CD4-positive, alpha-beta T cell treated with Interleukin-6 at 100 ng/mL for 8 hours (primary cell): ENCODE data around the gene BAHCC1.

Experiments
- DNase-seq: peaks from one replicate; pipeline ENCODE4 v3.0.0-alpha.2; 2020; ENCODE audit warnings: mixed read lengths, low spot score

The BAHCC1 gene

GRCh38 chr17:81443269-81443668 is 48.0 kb downstream of the BAHCC1 start:
- no peak for DNase-seq

DNA sequence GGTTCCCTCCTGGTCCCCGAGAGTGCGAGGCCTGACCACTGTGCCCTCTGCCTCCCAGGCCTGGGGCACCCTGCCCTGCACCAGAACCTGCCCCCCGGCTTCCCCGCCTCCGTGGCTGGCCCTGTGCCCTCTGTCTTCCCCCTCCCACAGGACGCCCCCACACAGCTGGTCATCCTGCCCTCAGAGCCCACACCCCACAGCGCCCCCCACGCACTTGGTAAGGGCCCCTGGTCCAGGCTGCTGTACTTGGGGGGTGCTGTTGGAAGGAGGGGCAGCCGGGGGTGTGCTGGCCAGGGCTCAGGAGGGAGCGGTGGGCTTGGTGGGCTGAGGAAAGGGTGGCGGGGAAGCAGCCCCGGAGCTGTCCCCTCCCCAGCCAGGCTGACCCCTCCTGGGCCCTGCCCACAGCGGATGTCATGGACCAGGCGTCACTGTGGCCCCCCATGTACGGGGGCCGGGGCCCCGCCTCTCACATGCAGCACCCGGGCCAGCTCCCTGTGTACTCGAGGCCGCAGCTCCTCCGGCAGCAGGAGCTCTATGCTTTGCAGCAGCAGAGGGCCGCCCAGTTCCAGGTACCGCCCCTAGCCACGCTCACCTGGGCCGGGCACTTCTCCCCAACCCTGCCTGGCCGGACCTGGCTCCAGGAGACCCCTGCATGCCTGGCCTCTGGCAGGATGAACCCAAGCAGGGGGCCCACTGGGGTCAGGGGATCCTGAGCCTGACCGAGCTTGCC is 49.5 kb downstream of the BAHCC1 start:
- DNase-seq = no peak

GRCh38 chr17:81445642-81446503 is 50.6 kb downstream of the BAHCC1 start:
- no peak for DNase-seq

DNA sequence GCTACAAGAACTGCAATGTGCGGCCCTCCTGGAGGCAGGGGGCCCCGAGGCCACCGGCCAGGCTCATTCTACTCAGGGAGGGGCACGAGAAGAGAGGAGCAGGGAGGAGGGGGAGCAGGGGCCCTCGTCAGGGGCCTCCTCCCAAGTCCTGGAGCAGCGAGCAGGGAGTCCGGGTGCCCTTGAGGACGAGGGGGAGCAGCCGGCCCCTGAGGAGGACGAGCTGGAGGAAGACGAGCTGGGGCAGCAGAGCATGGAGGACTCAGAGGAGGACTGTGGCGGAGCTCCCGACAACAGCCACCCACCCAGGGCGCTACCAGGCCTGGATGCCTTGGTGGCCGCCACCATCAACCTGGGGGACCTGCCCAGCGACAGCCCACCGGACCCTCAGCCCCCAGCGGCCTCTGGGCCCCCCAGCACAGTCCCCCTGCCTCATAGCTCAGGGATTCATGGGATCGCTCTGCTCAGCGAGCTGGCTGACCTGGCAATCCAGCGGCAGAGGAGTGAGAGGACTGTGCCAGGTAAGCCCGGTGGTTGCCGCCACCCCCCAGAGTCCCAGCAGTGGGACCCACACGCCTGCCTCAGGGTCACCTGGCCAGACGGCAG is 52.2 kb downstream of the BAHCC1 start:
- no peak for DNase-seq

- DNase-seq = no peak
Observed at GRCh38 chr17:81448442-81448841, 53.2 kb downstream of the BAHCC1 start.

- no peak for DNase-seq
Observed at GRCh38 chr17:81448950-81449349, 53.7 kb downstream of the BAHCC1 start.

GRCh38 chr17:81449351-81449750 is 54.1 kb downstream of the BAHCC1 start:
- DNase-seq = no peak

- DNase-seq = no peak
Observed at GRCh38 chr17:81451823-81452222, 56.6 kb downstream of the BAHCC1 start.

DNA sequence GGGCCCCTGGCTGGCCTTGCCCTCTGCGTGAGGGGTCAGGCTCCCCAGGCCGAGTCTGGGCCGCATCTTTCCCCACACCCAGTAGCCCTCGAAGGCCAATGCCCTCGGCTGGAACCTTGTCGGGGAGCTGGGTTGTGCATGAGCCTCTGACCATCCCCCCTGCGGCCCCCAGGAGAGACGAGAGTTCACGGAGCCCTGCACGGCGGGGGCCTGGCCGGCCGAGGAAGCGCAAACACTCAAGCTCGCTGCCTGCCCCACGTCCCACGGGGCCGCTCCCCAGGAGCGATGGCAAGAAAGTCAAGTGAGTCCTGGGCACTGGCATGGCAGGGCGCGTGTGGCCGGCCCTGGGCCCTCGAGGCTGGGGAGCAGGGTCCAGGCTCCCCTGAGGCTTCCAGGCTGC is 57.3 kb downstream of the BAHCC1 start:
- no peak for DNase-seq

GRCh38 chr17:81453076-81453475 is 57.8 kb downstream of the BAHCC1 start:
- DNase-seq = no peak

GRCh38 chr17:81453712-81454111 is 58.5 kb downstream of the BAHCC1 start:
- peak; percentile 11 for DNase-seq

- DNase-seq = no peak
Observed at GRCh38 chr17:81454473-81454872, 59.2 kb downstream of the BAHCC1 start.

- no peak for DNase-seq
Observed at GRCh38 chr17:81455387-81455786, 60.1 kb downstream of the BAHCC1 start.

GRCh38 chr17:81456091-81456490 is 60.8 kb downstream of the BAHCC1 start:
- DNase-seq = no peak

- no peak for DNase-seq
Observed at GRCh38 chr17:81456798-81457197, 61.5 kb downstream of the BAHCC1 start.

DNA sequence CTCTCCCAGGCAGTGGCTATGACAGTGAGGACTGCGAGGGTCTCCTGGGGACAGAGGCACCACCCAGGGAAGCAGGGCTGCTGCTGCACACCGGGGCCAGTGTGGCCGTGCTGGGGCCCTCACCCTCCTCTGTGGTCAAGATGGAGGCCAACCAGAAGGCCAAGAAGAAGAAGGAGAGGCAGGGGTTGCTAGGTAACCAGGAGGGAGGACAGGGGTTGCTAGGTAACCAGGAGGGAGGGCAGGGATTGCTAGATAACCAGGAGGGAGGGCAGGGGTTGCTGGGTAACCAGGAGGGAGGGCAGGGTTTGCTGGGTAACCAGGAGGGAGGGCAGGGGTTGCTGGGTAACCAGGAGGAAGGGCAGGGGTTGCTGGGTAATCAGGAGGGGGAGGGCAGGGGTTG is 62.1 kb downstream of the BAHCC1 start:
- DNase-seq = no peak

GRCh38 chr17:81457917-81458555 is 62.8 kb downstream of the BAHCC1 start:
- no peak for DNase-seq

DNA sequence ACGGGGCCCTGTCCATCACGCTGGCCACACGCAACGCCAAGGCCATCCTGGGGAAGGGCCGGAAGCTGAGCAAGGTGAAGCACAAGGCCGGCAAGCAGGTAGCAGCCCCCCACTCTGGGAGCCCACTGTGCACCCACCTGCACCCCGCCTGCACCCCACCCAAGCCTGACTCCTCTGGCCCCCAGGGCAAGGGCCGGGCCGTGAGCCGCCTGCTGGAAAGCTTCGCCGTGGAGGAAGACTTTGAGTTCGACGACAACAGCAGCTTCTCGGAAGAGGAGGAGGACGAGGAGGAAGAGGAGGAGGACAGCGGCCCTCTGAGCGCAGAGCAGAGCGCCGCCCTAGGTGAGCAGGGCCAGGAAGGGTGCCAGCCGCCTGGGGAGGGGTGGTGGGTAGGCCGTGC is 63.4 kb downstream of the BAHCC1 start:
- DNase-seq = no peak

DNA sequence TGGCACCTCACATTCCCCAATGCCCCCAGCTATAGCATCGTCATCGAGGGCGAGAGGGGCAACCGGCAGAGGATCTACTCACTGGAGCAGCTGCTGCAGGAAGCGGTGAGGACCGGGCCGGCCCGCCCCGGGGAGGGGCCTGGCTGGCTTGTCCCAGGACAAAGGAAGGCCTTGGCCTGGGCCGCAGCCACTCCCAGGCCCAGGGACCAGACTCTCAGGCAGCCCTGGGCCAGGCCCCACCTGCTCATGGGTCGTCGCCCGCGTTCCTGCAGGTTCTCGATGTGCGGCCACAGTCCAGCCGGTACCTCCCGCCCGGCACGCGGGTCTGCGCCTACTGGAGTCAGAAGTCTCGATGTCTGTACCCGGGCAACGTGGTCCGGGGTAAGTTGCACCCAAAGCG is 64.0 kb downstream of the BAHCC1 start:
- DNase-seq = no peak

DNA sequence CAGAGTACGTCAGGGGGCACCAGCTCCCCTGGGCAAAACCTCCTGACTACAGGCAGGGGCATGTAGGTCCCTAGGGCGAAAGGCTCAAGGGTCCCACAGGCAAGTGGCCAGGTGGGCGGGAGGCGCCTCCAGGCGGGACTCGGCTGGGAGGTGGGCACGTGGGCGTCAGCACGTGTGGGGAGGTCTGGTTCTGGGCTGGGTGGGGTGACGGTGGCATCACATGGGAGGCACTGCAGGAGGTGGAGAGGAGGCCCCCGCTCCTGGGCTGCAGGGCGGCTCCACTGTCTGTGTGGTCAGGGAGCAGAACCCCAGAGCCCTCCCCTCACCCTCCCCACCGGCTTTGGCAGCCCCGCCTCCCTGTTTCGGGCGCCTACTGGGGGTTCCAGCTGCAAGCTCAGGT is 64.6 kb downstream of the BAHCC1 start:
- no peak for DNase-seq

- DNase-seq = no peak
Observed at GRCh38 chr17:81460856-81461460, 65.7 kb downstream of the BAHCC1 start.
